HepG2 (cell line): ENCODE measurements around the gene DLX3. TPM values are rescaled to one million over a fixed set of nuclear protein-coding genes. Genes with fewer than 3 reads are reported as not detected.

Experiments
- ARNT2 ChIP-seq: sonication (generic); formaldehyde crosslinking; IDR thresholded peaks from 2 replicates; pipeline ENCODE4 v1.8.0; 2022; ENCODE audit warnings: mild to moderate bottlenecking, low read depth, missing genetic modification reagents, moderate library complexity
- CBX1 ChIP-seq: IDR thresholded peaks from one replicate; pipeline ENCODE4 v1.6.1; 2016; ENCODE audit warnings: antibody characterized with exemption, low read depth
- FOXO1 ChIP-seq: sonication (generic); formaldehyde crosslinking; IDR thresholded peaks from 2 replicates; pipeline ENCODE4 v1.4.0; 2020; ENCODE audit warnings: missing genetic modification reagents
- FOXP1 ChIP-seq, 2 experiments: fragments of 450-650 bp in 1 of 2; IDR thresholded peaks; 2 replicates each; pipeline ENCODE4 v1.6.1; 2017 to 2018; ENCODE audit warnings: antibody characterized with exemption in 1 of 2
- HNRNPLL ChIP-seq: fragments of 200-400 bp; formaldehyde crosslinking; IDR thresholded peaks from 2 replicates; pipeline ENCODE4 v1.6.1; 2017; ENCODE audit warnings: mild to moderate bottlenecking, low read depth, low read length; ENCODE audit not compliant: poor library complexity, severe bottlenecking
- MZF1 ChIP-seq: sonication (generic); formaldehyde crosslinking; IDR thresholded peaks from 2 replicates; pipeline ENCODE4 v1.8.1; 2023; ENCODE audit warnings: mild to moderate bottlenecking, missing genetic modification reagents, borderline replicate concordance
- NFATC3 ChIP-seq: sonication (generic); formaldehyde crosslinking; IDR thresholded peaks from 2 replicates; pipeline ENCODE4 v1.5.1; 2020; ENCODE audit warnings: mild to moderate bottlenecking, missing genetic modification reagents
- NFYB ChIP-seq: sonication (generic); formaldehyde crosslinking; IDR thresholded peaks from 2 replicates; pipeline ENCODE4 v1.4.0; 2020; ENCODE audit warnings: missing genetic modification reagents
- RFX1 ChIP-seq: fragments of 450-650 bp; IDR thresholded peaks from 2 replicates; pipeline ENCODE4 v1.6.1; 2017
- SATB2 ChIP-seq: sonication (generic); formaldehyde crosslinking; IDR thresholded peaks from 2 replicates; pipeline ENCODE4 v1.5.0; 2020; ENCODE audit warnings: missing genetic modification reagents
- SPEN ChIP-seq: sonication (generic); formaldehyde crosslinking; IDR thresholded peaks from 2 replicates; pipeline ENCODE4 v1.5.1; 2020; ENCODE audit warnings: low read depth, mild to moderate bottlenecking, missing genetic modification reagents
- ZNF619 ChIP-seq: sonication (generic); formaldehyde crosslinking; IDR thresholded peaks from 2 replicates; pipeline ENCODE4 v1.4.0; 2020; ENCODE audit warnings: mild to moderate bottlenecking, missing genetic modification reagents
- ZNF670 ChIP-seq: sonication (generic); formaldehyde crosslinking; IDR thresholded peaks from 2 replicates; pipeline ENCODE4 v1.8.0; 2022; ENCODE audit warnings: mild to moderate bottlenecking, missing genetic modification reagents, borderline replicate concordance
- polyA plus RNA-seq, 8 experiments: library from polyadenylated mRNA; depleted of rRNA in 3 of 8; stranded (reverse) in 7 of 8; unstranded in 1 of 8; fragments of >200 nt; fragmentation: Illumina TruSeq in 4 of 8; extraction: Trizol in 4 of 8; gene quantifications; 2 replicates each; pipeline versions ENCODE4 v1.2.1 to v1.2.3, GENCODE V29; 2011 to 2016; ENCODE audit warnings: low read depth in 4 of 8, missing spikeins in 1 of 8, mixed read lengths in 1 of 8; ENCODE audit not compliant: insufficient read depth in 1 of 8
- total RNA-seq, 5 experiments: library from RNA; depleted of rRNA; stranded (reverse); fragments of >200 nt; fragmentation: Illumina TruSeq; extraction: Trizol; gene quantifications; 2 replicates each; pipeline ENCODE4 v1.2.3, GENCODE V29; 2016; ENCODE audit warnings: low read depth in 1 of 5
- TF ChIP-seq, protein P1 (sequence below): sonication (generic); formaldehyde crosslinking; IDR thresholded peaks from 2 replicates; pipeline ENCODE4 v1.9.0; 2022; ENCODE audit warnings: low read depth, missing genetic modification reagents
- TF ChIP-seq, protein P2 (sequence below): sonication (generic); formaldehyde crosslinking; IDR thresholded peaks from 2 replicates; pipeline ENCODE4 v1.8.1; 2023; ENCODE audit warnings: mild to moderate bottlenecking, missing genetic modification reagents
- TF ChIP-seq, protein P3 (sequence below): sonication (generic); formaldehyde crosslinking; IDR thresholded peaks from 2 replicates; pipeline ENCODE4 v1.9.0; 2021; ENCODE audit warnings: missing genetic modification reagents, mild to moderate bottlenecking, borderline replicate concordance
- TF ChIP-seq, protein P4 (sequence below): IDR thresholded peaks from 2 replicates; pipeline ENCODE4 v1.4.0; 2020; ENCODE audit warnings: mild to moderate bottlenecking, missing genetic modification reagents
- TF ChIP-seq, protein P5 (sequence below): sonication (generic); formaldehyde crosslinking; IDR thresholded peaks from 2 replicates; pipeline ENCODE4 v1.4.0; 2020; ENCODE audit warnings: mild to moderate bottlenecking, missing genetic modification reagents, borderline replicate concordance

The DLX3 gene
- total and polyA plus RNA-seq, 2 of the 13 experiments (the other 11 are each of a cell fraction or from before 2014, with no cell fraction given) = 0.03 TPM; not detected in 1

DNA sequence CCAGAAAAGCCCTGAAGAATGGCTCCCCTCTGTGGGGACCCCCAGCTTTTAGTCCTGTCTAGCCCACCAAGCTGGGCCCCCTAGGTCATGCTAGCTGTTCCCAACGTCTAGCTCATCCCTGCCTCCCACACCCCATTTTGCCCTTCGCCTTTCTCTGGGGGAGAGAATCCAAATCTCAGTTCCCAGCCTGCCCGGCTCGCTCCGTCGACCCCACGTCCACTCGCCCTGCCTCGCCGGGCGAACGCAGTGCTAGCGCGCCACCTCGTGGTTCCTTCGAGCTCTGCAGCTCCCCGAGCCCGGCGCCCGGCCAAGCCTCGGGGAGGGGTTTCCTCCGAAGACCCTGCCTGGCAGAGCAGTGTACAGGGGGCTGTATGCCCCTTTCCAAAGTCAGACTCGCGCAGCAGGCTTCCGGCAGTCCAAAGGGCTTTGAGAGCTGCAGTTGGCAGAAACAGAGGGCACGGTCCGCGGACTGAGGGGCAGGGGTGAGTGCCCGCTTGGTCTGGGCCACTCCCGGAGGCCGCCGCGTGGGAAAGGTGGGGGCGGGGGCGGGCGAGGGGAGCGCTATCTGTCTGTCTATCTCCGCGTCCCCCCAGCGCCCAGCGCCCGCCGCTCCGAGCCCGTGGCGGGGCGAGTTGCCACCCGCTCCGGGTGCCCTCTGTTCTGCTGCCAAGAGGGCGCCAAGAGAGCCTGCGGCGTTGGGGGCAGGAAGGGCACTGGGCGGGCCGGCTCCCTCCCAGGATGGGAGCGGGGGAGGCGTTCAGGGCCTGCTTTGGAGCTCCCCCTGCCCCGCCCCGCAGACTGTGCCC is 1.7 kb upstream of the DLX3 start (continued):
- TF ChIP-seq MZF1 (peak; percentile 30; the same call in 1 of the 2 replicates), CBX1 (peak; percentile 50), ZNF670 (no peak), NFATC3 (CRISPR knock-in tag) (peak; percentile 79; the same call in 1 of the 2 replicates), FOXO1 (peak; percentile 29; the same call in 1 of the 2 replicates), FOXP1 (IDR thresholded peaks at IDR 0.05) (no peak), FOXP1 (CRISPR knock-in tag; IDR thresholded peaks at IDR 0.05) (no peak), SPEN (CRISPR knock-in tag) (peak; percentile 67; the same call in 1 of the 2 replicates), SATB2 (CRISPR knock-in tag) (no peak), NFYB (CRISPR knock-in tag) (0 out of 2 replicates have a peak, but pooled peaks have one; percentile 9), ARNT2 (peak; percentile 45; the same call in 1 of the 2 replicates), ZNF619 (CRISPR knock-in tag) (peak; percentile 76; the same call in 1 of the 2 replicates), HNRNPLL (peak; percentile 52), RFX1 (no peak)
- TF ChIP-seq, protein P1, sequence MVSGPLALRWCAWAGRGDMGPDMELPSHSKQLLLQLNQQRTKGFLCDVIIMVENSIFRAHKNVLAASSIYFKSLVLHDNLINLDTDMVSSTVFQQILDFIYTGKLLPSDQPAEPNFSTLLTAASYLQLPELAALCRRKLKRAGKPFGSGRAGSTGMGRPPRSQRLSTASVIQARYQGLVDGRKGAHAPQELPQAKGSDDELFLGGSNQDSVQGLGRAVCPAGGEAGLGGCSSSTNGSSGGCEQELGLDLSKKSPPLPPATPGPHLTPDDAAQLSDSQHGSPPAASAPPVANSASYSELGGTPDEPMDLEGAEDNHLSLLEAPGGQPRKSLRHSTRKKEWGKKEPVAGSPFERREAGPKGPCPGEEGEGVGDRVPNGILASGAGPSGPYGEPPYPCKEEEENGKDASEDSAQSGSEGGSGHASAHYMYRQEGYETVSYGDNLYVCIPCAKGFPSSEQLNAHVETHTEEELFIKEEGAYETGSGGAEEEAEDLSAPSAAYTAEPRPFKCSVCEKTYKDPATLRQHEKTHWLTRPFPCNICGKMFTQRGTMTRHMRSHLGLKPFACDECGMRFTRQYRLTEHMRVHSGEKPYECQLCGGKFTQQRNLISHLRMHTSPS (CRISPR knock-in tag) = peak; percentile 42; the same call in 1 of the 2 replicates
- TF ChIP-seq, protein P2, sequence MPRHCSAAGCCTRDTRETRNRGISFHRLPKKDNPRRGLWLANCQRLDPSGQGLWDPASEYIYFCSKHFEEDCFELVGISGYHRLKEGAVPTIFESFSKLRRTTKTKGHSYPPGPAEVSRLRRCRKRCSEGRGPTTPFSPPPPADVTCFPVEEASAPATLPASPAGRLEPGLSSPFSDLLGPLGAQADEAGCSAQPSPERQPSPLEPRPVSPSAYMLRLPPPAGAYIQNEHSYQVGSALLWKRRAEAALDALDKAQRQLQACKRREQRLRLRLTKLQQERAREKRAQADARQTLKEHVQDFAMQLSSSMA (CRISPR knock-in tag) = no peak
- TF ChIP-seq, protein P3, sequence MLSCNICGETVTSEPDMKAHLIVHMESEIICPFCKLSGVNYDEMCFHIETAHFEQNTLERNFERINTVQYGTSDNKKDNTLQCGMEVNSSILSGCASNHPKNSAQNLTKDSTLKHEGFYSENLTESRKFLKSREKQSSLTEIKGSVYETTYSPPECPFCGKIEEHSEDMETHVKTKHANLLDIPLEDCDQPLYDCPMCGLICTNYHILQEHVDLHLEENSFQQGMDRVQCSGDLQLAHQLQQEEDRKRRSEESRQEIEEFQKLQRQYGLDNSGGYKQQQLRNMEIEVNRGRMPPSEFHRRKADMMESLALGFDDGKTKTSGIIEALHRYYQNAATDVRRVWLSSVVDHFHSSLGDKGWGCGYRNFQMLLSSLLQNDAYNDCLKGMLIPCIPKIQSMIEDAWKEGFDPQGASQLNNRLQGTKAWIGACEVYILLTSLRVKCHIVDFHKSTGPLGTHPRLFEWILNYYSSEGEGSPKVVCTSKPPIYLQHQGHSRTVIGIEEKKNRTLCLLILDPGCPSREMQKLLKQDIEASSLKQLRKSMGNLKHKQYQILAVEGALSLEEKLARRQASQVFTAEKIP (CRISPR knock-in tag) = no peak
- TF ChIP-seq, protein P4, sequence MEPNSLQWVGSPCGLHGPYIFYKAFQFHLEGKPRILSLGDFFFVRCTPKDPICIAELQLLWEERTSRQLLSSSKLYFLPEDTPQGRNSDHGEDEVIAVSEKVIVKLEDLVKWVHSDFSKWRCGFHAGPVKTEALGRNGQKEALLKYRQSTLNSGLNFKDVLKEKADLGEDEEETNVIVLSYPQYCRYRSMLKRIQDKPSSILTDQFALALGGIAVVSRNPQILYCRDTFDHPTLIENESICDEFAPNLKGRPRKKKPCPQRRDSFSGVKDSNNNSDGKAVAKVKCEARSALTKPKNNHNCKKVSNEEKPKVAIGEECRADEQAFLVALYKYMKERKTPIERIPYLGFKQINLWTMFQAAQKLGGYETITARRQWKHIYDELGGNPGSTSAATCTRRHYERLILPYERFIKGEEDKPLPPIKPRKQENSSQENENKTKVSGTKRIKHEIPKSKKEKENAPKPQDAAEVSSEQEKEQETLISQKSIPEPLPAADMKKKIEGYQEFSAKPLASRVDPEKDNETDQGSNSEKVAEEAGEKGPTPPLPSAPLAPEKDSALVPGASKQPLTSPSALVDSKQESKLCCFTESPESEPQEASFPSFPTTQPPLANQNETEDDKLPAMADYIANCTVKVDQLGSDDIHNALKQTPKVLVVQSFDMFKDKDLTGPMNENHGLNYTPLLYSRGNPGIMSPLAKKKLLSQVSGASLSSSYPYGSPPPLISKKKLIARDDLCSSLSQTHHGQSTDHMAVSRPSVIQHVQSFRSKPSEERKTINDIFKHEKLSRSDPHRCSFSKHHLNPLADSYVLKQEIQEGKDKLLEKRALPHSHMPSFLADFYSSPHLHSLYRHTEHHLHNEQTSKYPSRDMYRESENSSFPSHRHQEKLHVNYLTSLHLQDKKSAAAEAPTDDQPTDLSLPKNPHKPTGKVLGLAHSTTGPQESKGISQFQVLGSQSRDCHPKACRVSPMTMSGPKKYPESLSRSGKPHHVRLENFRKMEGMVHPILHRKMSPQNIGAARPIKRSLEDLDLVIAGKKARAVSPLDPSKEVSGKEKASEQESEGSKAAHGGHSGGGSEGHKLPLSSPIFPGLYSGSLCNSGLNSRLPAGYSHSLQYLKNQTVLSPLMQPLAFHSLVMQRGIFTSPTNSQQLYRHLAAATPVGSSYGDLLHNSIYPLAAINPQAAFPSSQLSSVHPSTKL = peak; percentile 43; the same call in 1 of the 2 replicates
- TF ChIP-seq, protein P5, sequence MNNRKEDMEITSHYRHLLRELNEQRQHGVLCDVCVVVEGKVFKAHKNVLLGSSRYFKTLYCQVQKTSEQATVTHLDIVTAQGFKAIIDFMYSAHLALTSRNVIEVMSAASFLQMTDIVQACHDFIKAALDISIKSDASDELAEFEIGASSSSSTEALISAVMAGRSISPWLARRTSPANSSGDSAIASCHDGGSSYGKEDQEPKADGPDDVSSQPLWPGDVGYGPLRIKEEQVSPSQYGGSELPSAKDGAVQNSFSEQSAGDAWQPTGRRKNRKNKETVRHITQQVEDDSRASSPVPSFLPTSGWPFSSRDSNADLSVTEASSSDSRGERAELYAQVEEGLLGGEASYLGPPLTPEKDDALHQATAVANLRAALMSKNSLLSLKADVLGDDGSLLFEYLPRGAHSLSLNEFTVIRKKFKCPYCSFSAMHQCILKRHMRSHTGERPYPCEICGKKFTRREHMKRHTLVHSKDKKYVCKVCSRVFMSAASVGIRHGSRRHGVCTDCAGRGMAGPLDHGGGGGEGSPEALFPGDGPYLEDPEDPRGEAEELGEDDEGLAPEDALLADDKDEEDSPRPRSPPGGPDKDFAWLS (CRISPR knock-in tag) = no peak
